GM12878 (cell line): ENCODE measurements around the gene WBP4. TPM values are rescaled to one million over a fixed set of nuclear protein-coding genes. Genes with fewer than 3 reads are reported as not detected.

Experiments
- BCL11A ChIP-seq: IDR thresholded peaks from 2 replicates; pipeline ENCODE4 v1.6.1; 2011; ENCODE audit warnings: low read depth, low read length
- CBFB ChIP-seq: IDR thresholded peaks from 2 replicates; pipeline ENCODE4 v1.6.1; 2016; ENCODE audit warnings: antibody characterized with exemption, low read depth
- CEBPB ChIP-seq, 2 experiments: fragments of 150-350 bp in 1 of 2; IDR thresholded peaks; 2 replicates each; pipeline ENCODE4 v1.6.1; 2012 to 2014; ENCODE audit warnings: low read depth in 2 of 2, low read length in 2 of 2, borderline replicate concordance in 1 of 2, inconsistent platforms in 1 of 2
- DPF2 ChIP-seq: fragments of 450-650 bp; IDR thresholded peaks from 2 replicates; pipeline ENCODE4 v1.6.1; 2017; ENCODE audit warnings: mild to moderate bottlenecking
- E2F8 ChIP-seq: fragments of 450-650 bp; IDR thresholded peaks from 2 replicates; pipeline ENCODE4 v1.6.1; 2018; ENCODE audit warnings: mild to moderate bottlenecking, low read depth, moderate library complexity; ENCODE audit not compliant: partially characterized antibody
- IKZF2 ChIP-seq, 2 experiments: fragments of 450-650 bp; IDR thresholded peaks; 2 replicates each; pipeline ENCODE4 v1.6.1; 2017; ENCODE audit warnings: mild to moderate bottlenecking in 2 of 2, moderate library complexity in 2 of 2
- IRF3 ChIP-seq: fragments of 450-650 bp; IDR thresholded peaks from 2 replicates; pipeline ENCODE4 v1.6.1; 2014; ENCODE audit warnings: mild to moderate bottlenecking
- NFIC ChIP-seq: IDR thresholded peaks from 2 replicates; pipeline ENCODE4 v1.6.1; 2012; ENCODE audit warnings: low read depth, mild to moderate bottlenecking, inconsistent platforms, low read length, moderate library complexity
- POLR2AphosphoS5 ChIP-seq: IDR thresholded peaks from 2 replicates; pipeline ENCODE4 v1.6.1; 2011; ENCODE audit warnings: mild to moderate bottlenecking, low read length, inconsistent platforms
- RCOR1 ChIP-seq: conservative IDR thresholded peaks from 2 replicates; pipeline ENCODE4 v1.6.1; 2012; ENCODE audit warnings: low read depth, low read length, improper control_type of control experiment
- SIN3A ChIP-seq: IDR thresholded peaks from 2 replicates; pipeline ENCODE4 v1.6.1; 2012; ENCODE audit warnings: low read depth, low read length, improper control_type of control experiment
- TCF12 ChIP-seq: IDR thresholded peaks from 2 replicates; pipeline ENCODE4 v1.6.1; 2011; ENCODE audit warnings: low read depth, mild to moderate bottlenecking, low read length
- ZBTB11 ChIP-seq: fragments of 450-650 bp; formaldehyde crosslinking; IDR thresholded peaks from 2 replicates; pipeline ENCODE4 v1.5.0; 2022; ENCODE audit warnings: mild to moderate bottlenecking, missing genetic modification characterization
- ZNF24 ChIP-seq: fragments of 450-650 bp; IDR thresholded peaks from 2 replicates; pipeline ENCODE4 v1.6.1; 2017; ENCODE audit warnings: antibody characterized with exemption, mild to moderate bottlenecking
- polyA plus RNA-seq, 11 experiments: library from polyadenylated mRNA; depleted of rRNA in 4 of 11; unstranded in 6 of 11; stranded (reverse) in 5 of 11; fragments of >200 nt; fragmentation: Nextera tagmentation in 4 of 11; fragmentation: Illumina TruSeq in 1 of 11; extraction: Ambion mirVana in 4 of 11; extraction: Trizol in 1 of 11; gene quantifications; 1 replicate in 1 of 11; 2 replicates in 10 of 11; pipeline versions ENCODE4 v1.2.1 to v1.2.3, GENCODE V29; 2011 to 2016; ENCODE audit warnings: inconsistent platforms in 2 of 11, missing spikeins in 2 of 11, low read depth in 1 of 11
- total RNA-seq, 4 experiments: library from RNA; depleted of rRNA in 3 of 4; stranded (reverse); fragments of >200 nt in 3 of 4; fragmentation: Illumina TruSeq in 1 of 4; extraction: Trizol in 1 of 4; gene quantifications; 2 replicates each; pipeline versions ENCODE4 v1.2.1 to v1.2.3, GENCODE V29; 2013 to 2021
- TF ChIP-seq, protein P1 (sequence below): fragments of 450-650 bp; IDR thresholded peaks from 2 replicates; pipeline ENCODE4 v1.6.1; 2017; ENCODE audit warnings: borderline replicate concordance
- TF ChIP-seq, protein P2 (sequence below): fragments of 450-650 bp; IDR thresholded peaks from 2 replicates; pipeline ENCODE4 v1.6.1; 2016; ENCODE audit warnings: mild to moderate bottlenecking
- TF ChIP-seq, protein P3 (sequence below): fragments of 450-650 bp; IDR thresholded peaks from 2 replicates; pipeline ENCODE4 v1.6.1; 2017; ENCODE audit warnings: low read depth, mild to moderate bottlenecking, moderate library complexity

The WBP4 gene
- total and polyA plus RNA-seq, 10 of the 15 experiments (the other 5 are each of a cell fraction or from before 2014, with no cell fraction given): 7.4 to 21.6 (median 14.2) TPM

- TF ChIP-seq, protein P1, sequence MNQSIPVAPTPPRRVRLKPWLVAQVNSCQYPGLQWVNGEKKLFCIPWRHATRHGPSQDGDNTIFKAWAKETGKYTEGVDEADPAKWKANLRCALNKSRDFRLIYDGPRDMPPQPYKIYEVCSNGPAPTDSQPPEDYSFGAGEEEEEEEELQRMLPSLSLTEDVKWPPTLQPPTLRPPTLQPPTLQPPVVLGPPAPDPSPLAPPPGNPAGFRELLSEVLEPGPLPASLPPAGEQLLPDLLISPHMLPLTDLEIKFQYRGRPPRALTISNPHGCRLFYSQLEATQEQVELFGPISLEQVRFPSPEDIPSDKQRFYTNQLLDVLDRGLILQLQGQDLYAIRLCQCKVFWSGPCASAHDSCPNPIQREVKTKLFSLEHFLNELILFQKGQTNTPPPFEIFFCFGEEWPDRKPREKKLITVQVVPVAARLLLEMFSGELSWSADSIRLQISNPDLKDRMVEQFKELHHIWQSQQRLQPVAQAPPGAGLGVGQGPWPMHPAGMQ: no peak
- TF ChIP-seq, protein P2, sequence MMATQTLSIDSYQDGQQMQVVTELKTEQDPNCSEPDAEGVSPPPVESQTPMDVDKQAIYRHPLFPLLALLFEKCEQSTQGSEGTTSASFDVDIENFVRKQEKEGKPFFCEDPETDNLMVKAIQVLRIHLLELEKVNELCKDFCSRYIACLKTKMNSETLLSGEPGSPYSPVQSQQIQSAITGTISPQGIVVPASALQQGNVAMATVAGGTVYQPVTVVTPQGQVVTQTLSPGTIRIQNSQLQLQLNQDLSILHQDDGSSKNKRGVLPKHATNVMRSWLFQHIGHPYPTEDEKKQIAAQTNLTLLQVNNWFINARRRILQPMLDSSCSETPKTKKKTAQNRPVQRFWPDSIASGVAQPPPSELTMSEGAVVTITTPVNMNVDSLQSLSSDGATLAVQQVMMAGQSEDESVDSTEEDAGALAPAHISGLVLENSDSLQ: peak; percentile 83
- TF ChIP-seq NFIC: peak; percentile 24; the same call in 1 of the 2 replicates
- peak; percentile 56 for TF ChIP-seq ZNF24
- TF ChIP-seq DPF2: 0 out of 2 replicates have a peak, but pooled peaks have one; percentile 65
- TF ChIP-seq SIN3A: 0 out of 2 replicates have a peak, but pooled peaks have one; percentile 36
- TF ChIP-seq BCL11A: 0 out of 2 replicates have a peak, but pooled peaks have one; percentile 8
- no peak for TF ChIP-seq ZBTB11 (CRISPR knock-in tag)
- TF ChIP-seq IRF3: 0 out of 2 replicates have a peak, but pooled peaks have one; percentile 21
- peak; percentile 85; the same call in 1 of the 2 replicates for TF ChIP-seq CBFB
- peak; percentile 72 for TF ChIP-seq E2F8
- no peak for TF ChIP-seq CEBPB (IDR thresholded peaks at IDR 0.05; ENCODE audit: borderline replicate concordance in 1 of 2, low read depth in 2 of 2, low read length in 2 of 2)
- TF ChIP-seq IKZF2 (IDR thresholded peaks at IDR 0.05): peak; percentile 90 to 92
- peak; percentile 68; the same call in 1 of the 2 replicates for TF ChIP-seq TCF12
- TF ChIP-seq POLR2AphosphoS5: peak; percentile 91
- 0 out of 2 replicates have a peak, but pooled peaks have one; percentile 68 for TF ChIP-seq RCOR1
- TF ChIP-seq, protein P3, sequence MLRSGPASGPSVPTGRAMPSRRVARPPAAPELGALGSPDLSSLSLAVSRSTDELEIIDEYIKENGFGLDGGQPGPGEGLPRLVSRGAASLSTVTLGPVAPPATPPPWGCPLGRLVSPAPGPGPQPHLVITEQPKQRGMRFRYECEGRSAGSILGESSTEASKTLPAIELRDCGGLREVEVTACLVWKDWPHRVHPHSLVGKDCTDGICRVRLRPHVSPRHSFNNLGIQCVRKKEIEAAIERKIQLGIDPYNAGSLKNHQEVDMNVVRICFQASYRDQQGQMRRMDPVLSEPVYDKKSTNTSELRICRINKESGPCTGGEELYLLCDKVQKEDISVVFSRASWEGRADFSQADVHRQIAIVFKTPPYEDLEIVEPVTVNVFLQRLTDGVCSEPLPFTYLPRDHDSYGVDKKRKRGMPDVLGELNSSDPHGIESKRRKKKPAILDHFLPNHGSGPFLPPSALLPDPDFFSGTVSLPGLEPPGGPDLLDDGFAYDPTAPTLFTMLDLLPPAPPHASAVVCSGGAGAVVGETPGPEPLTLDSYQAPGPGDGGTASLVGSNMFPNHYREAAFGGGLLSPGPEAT: peak; percentile 95
Observed at GRCh38 chr13:41061075-41061913, at the start of gene WBP4 (continued).
